Stimulated activated CD8-positive, alpha-beta memory T cell treated with anti-CD3 and anti-CD28 coated beads, Interleukin-2, amount 100 ng/mL, for 48 hours (primary cell): ENCODE measurements around the gene PRSS27.
"Not testable (repeated sequence)": the region's sequence is repeated elsewhere in the genome, so short reads cannot be mapped to it uniquely, and the experiment has no call there.

Experiments used
- DNase-seq, 2 donors: peaks; one replicate each; pipeline ENCODE4 v3.0.0-alpha.2; 2020; ENCODE audit warnings: low read depth in 2 of 2

Gene PRSS27

GRCh38 chr16:2724816-2725348 is 4.9 kb upstream of the PRSS27 start:
- DNase-seq: no peak

- no peak for DNase-seq
Observed at GRCh38 chr16:2724088-2724676, 4.2 kb upstream of the PRSS27 start.

GRCh38 chr16:2721634-2722173 is 1.7 kb upstream of the PRSS27 start:
- DNase-seq: not testable (repeated sequence)

GRCh38 chr16:2720719-2721633 is 952 bp upstream of the PRSS27 start:
- peak; percentile 80 to 86 for DNase-seq

- DNase-seq: no peak
Observed at GRCh38 chr16:2719328-2720063, 528 bp downstream of the PRSS27 start.

- no peak for DNase-seq
Observed at GRCh38 chr16:2717383-2718263, 2.4 kb downstream of the PRSS27 start.

- DNase-seq: no peak
Observed at GRCh38 chr16:2716948-2717347, 3.1 kb downstream of the PRSS27 start.

- no peak for DNase-seq
Observed at GRCh38 chr16:2715966-2716885, 3.8 kb downstream of the PRSS27 start.

GRCh38 chr16:2715519-2715918 is 4.5 kb downstream of the PRSS27 start:
- DNase-seq: peak; percentile 67 to 77

GRCh38 chr16:2715064-2715463 is 5.0 kb downstream of the PRSS27 start:
- no peak for DNase-seq

- DNase-seq: no peak
Observed at GRCh38 chr16:2713985-2714774, 5.8 kb downstream of the PRSS27 start.

- DNase-seq: no peak
Observed at GRCh38 chr16:2713523-2713922, 6.5 kb downstream of the PRSS27 start.

GRCh38 chr16:2712546-2712945 is 7.5 kb downstream of the PRSS27 start:
- no peak for DNase-seq

GRCh38 chr16:2712063-2712441 is 8.0 kb downstream of the PRSS27 start:
- DNase-seq: no peak

GRCh38 chr16:2711370-2712062 is 8.5 kb downstream of the PRSS27 start:
- no peak for DNase-seq

- DNase-seq: no peak
Observed at GRCh38 chr16:2710711-2711231, 9.3 kb downstream of the PRSS27 start.

GRCh38 chr16:2710021-2710710 is 9.9 kb downstream of the PRSS27 start:
- no peak for DNase-seq

GRCh38 chr16:2709588-2709984 is 10.4 kb downstream of the PRSS27 start:
- DNase-seq: no peak
